HG03460 (cell line): Measurements from ENCODE around the gene CD59.
"Not testable (repeated sequence)": the region's sequence is repeated elsewhere in the genome, so short reads cannot be mapped to it uniquely, and the experiment has no call there.

ENCODE experiments used
- ATAC-seq: cut with Tn5 transposase; IDR thresholded peaks from one replicate; pipeline ENCODE4 v1.9.1; 2021; ENCODE audit not compliant: unreplicated experiment

CD59 gene

DNA sequence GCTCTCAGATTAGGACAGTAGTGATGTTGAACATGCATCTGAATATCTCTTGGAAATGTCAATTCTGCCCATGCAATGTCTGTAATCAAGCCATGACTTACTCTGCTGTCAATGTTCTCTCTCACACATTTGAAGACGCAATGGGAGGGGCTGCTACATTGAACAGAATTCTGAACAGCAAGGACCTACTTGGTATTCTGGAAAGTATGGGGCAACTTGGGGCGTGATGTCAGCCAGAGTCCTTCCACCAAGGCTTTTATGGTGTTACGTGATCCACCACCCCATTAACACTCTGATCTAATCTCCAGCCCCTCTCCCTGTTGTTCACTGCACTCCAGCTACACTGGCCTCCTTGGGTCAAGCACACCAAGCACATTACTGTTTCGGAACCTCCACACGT, 7.1 kb upstream of the CD59 start:
- no peak for ATAC-seq

DNA sequence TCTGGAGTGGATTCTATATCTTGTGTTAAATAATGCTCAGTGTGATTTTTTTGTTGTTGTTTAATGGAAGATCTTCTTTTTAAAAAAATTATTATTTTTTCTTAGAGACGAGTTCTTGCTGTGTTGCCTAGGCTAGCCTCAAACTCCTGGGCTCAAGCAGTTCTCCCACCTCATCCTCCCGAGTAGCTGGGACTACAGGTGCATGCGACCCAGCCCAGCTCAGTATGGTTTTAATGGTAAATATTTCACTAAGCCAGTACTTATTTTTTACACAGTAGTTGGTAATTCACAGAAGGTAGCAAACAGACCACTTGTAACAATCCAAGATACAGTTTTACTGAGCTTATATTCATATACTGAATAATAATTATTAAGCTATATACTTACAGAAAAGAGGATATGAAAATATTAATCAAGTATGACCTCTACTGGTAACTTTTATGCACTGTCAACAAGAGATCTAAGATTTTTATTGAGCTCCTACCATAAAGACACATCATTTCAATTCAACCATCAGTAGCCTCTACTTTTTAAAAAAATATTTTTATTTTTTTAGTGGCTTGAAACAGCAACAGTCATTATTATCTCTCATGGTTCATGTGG, 6.1 kb upstream of the CD59 start:
- ATAC-seq = peak; percentile 60

DNA sequence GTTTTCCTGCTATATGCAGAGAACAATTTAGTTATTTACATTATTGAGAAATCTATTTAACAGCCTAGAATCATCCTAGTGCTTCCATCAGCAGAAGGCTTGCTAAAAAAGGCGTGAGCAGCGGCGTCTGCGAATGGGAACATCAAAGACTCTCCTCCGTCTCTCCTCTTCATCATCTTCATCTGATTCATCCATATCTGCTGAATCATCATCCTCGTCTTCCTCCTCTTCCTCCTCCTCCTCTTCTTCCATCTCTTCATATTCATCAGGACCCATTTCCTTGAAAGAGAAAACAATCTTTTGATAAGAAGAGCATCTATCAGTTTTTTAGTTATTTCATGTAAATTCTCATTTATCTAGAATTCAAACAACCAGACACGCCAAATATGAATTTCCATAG, 5.6 kb upstream of the CD59 start:
- no peak for ATAC-seq

DNA sequence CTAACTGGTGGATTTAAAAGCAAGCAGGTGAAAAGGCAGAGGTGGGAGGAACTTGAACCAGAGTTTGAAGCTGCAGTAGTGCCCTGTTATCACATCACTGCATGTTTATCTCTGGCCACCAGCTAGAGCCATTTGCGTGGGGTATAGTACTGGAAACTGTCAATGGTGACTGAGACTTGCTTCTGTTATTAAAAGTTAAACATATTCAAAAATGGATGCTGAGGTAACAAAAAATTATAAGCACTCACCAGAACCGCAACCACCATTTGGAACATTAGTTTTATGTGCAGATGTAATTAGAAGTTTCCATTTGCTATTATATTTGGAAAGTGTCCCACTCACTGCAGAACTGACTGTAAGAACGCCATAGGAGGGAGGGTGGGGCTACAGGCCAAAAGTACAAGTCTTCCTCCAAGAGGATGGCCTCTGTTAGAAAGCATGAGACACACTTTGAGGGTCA, 1.2 kb upstream of the CD59 start:
- no peak for ATAC-seq

DNA sequence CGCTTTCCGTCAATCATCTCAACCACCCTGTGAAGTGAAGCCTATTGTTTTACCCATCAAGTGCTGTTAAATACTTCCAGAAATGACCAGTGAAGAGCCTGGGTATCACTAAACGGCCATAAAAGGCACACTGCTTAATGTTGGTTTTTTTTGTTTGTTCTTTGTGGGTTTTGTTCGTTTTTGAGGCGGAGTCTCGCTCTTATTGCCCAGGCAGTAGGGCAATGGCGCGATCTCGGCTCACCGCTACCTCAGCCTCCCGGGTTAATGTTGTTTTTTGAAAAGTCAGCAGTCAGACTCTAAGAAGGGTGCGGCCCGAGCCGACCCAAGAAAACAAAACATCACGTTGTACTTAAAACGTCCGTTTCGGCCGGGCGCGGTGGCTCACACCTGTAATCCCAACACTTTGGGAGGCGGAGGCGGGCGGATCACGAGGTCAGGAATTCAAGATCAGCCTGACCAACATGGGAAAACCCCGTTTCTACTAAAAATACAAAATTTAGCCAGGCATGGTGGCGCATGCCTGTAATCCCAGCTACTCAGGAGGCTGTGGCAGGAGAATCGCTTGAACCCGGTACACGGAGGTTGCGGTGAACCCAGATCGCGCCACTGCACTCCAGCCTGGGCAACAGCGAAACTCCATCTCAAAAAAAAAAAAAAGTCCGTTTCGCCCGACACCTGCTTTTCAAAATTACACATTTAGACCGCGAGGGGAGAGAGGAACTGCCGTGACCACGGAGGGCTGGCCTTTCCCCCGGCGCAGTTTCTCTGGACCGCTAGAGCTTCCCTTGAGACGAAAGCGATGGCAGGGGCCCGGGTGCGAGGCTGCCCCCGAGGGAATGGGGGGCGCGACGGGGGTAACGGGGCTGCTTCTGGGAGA, 714 bp downstream of the CD59 start:
- peak; percentile 56 for ATAC-seq

- no peak for ATAC-seq
Observed at GRCh38 chr11:33734441-33735270, 1.6 kb downstream of the CD59 start.

GRCh38 chr11:33733980-33734379, 2.2 kb downstream of the CD59 start:
- ATAC-seq = no peak

- no peak for ATAC-seq
Observed at GRCh38 chr11:33731723-33732531, 4.3 kb downstream of the CD59 start.

DNA sequence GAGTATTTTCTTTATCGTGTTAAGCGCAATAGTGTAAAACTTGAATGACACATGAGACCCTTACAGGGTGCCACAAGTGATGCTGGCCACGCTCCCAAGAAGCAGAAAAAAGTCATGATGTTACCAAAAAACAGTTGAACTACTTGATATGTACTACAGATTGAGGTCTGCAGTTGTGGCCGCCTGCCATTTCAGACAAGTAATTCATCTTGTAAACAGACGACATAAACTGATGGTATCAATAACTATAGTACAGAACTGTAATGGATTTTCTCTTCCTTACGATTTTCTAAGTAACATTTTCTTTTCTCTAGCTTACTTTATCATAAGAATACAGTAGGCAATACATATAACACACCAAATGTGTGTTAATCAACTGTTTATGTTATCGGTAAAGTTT, 5.5 kb downstream of the CD59 start:
- no peak for ATAC-seq

- not testable (repeated sequence) for ATAC-seq
Observed at GRCh38 chr11:33729072-33729664, 7.1 kb downstream of the CD59 start.

DNA sequence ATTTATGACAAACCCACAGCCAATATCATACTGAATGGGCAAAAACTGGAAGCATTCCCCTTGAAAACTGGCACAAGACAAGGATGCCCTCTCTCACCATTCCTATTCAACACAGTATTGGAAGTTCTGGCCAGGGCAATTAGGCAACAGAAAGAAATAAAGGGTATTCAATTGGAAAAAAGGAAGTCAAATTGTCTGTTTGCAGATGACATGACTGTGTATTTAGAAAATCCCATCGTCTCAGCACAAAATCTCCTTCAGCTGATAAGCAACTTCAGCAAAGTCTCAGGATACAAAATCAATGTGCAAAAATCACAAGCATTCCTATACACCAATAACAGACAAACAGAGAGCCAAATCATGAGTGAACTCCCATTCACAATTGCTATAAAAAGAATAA, 8.7 kb downstream of the CD59 start:
- ATAC-seq = not testable (repeated sequence)

DNA sequence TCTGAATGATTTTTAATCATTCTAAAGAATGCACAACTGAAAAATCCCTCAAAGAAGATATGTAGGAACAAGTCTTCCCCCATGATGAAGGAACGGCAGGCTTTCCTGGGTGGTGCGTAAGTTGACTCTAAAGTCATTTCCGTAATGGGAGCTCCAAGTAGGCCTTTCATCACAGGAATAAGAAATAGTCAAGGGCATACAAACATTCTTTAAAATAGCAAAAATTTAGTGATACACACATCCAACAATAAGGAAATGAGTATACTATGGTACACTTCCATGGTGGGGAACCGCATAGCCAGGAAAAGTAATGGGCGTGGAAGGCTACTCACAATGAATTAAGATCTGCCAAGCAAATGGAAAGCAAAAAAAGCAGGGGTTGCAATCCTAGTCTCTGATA, 10.7 kb downstream of the CD59 start:
- no peak for ATAC-seq

GRCh38 chr11:33724644-33725035, 11.6 kb downstream of the CD59 start:
- peak; percentile 41 for ATAC-seq

DNA sequence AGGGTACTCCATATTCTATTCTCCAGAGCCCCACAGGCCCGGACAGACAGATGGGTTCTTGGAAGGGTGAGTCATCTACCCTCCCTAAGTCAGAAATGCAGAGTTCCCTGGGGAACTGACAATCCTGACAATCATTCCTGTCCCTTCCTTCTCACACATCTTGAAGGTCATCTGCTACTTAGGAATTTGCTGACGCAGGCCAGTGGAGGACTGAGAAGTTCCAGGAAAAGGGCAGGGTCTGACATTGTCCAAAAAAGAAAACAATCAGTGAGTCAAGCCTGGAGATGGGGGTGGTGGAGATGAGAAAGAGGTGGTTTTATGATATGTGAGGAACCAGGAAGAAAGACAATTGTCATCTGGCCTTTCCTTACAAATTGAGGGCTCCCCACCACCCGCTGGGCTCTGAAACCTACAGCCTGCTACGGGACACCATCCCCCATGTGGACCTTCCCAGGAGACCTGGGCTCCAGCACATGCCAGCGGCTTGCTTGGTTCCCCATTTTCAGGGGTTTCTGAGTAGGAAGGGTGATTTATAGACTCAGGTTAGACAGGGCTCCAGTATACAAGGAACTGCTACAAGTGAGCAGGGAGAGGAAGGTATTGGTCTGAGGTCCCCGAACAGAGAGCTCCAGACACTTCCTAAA, 12.9 kb downstream of the CD59 start:
- no peak for ATAC-seq

GRCh38 chr11:33722590-33723234, 13.5 kb downstream of the CD59 start:
- peak; percentile 58 for ATAC-seq

DNA sequence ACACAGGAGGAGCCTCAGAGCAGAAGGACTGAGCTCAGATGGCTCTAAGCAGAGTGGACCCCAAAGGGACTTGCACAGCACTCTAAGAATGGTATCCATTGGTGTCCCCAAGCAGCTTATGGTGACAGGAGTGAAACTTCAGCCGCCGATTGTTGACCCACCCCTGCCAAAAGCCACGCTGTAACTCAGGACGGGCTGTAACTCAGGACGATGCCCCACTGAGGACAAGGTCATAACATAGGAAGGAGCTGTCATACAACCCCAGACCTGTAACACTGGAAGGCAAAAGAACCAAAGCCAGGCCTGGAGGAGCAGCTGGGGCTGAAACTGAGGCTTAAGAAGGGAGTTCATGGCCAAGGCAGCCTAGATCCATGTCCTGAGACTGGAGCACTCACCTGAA, 14.2 kb downstream of the CD59 start:
- no peak for ATAC-seq

- ATAC-seq = no peak
Observed at GRCh38 chr11:33721426-33721825, 14.8 kb downstream of the CD59 start.

DNA sequence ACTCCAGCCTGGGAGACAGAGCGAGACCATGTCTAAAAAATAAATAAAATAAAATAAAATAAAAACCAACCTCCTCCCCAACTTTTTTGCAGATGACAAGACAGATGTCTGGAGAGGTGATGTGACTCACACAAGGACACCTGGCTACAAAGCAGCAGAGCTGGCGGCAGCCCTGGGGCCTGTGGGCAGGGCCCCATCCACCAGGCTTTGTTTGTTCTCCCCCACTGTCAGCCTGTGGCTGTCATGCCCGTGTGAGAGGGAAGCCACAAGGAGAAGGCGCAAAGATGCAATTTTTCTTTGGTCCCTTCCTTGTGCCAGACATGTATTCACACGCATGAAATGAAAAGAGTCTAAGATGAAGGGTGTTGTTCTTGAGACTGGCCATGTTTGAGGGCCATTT, 16.6 kb downstream of the CD59 start:
- no peak for ATAC-seq

DNA sequence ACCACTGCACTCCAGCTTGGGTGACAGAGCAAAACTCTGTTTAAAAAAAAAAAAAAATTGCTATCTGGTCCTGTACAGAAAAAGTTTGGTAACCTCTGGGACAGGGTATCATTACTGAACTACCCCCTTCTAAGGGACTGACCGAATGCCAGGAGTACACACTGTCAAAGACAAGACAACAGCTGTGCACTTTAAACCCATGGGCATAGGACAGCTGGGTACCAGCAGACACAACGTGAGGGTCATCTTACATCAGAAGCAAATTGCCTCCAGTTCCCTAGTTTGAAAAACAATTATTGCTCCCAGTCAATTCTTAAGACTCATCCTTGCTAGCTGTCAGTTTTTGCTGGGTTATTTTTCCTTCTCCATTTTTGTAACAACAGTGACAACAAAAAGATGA, 17.8 kb downstream of the CD59 start:
- ATAC-seq = no peak
